Measurements from ENCODE around the gene RNASE9. TPM values are rescaled to one million over a fixed set of nuclear protein-coding genes. Genes with fewer than 3 reads are reported as not detected.
A peak's percentile ranks its signal among the peaks of the same experiment; 100 is the strongest.
"Not testable (repeated sequence)": the region's sequence is repeated elsewhere in the genome, so short reads cannot be mapped to it uniquely, and the experiment has no call there.

The RNASE9 gene
- total RNA-seq, 2 donors from 2014 or later = not detected

DNA sequence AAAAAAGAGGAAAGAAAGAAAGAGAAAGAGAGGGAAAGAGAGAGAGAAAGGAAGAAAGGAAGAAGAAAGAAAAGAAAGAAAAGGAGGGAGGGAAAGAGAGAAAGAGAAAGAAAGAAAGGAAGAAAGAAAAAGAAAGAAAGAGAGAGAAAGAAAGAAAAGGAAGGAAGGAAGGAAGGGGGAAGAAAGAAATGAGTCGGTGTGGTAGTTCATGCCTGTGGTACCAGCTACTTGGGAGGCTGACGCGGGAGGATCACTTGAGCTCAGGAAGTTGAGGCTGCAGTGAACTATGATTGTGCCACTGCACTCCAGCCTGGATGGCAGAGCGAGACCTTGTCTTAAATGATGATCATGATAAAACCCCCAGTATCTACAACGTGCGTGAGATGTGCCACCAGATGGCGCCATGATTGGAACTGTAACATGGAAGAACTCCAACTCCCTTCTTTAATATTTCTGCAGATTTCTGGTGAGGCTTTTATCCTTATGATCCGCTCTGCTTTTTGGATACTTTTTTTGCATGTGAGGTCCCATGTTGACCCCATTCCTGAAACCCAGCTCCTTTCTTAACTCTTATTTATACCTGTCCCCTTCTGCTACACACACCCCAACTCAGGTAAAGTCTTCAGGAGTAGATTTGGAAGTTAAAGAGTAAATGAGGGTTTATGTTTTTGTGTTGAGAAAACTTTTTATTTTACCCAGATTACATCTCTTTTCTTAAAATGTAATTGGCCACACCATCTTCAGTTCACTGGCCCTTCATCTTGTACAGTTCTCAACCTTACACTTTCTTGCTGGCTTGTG lies 29.9 kb downstream of the RNASE9 start:
- peak overlapping the region; percentile 64 for H3K27ac Mint-ChIP-seq
- DNase-seq (peak; percentile 69 to 74), ATAC-seq (replicated peaks in 1 of 2) (peak; percentile 86 to 90)
- H3K4me3 Mint-ChIP-seq = peak overlapping the region; percentile 0 to 81
- no peaks in the 10 kb centered on the region for H3K36me3 Mint-ChIP-seq (ENCODE audit: insufficient read depth in 2 of 2)
- H3K4me1 Mint-ChIP-seq (ENCODE audit: low read depth) = peaks cover 10% of the 10 kb centered on the region
- H3K9me3 Mint-ChIP-seq = no peaks in the 10 kb centered on the region
- peaks cover 19% of the 10 kb centered on the region for H3K27me3 Mint-ChIP-seq (ENCODE audit: low read depth)

DNA sequence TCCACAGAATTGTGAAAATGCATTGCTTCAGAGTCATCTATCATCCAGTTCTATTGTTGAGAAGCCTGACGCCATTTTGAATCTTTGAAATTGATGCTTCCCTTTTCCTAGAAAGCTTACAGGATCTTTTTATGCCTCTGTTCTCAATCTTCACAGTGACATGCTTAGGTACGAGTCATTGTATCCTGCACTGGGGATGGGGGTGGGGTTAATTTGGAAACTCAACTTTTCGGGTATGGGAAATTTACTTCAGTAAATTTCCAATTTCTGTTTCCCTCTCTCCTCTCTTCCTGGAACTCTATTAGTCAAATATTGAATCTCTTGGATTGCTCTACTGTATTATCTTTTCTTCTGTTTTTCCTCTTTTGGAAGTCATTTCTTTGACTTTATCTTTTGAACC lies 31.0 kb downstream of the RNASE9 start:
- DNase-seq (no peak), ATAC-seq (replicated peaks in 1 of 2) (no peak)
- Mint-ChIP-seq H3K9me3 (no peaks in the 10 kb centered on the region), H3K4me3 (no peak overlapping the region), H3K36me3 (ENCODE audit: insufficient read depth in 2 of 2) (no peaks in the 10 kb centered on the region), H3K27ac (no peak overlapping the region), H3K27me3 (ENCODE audit: low read depth) (peaks cover 19% of the 10 kb centered on the region), H3K4me1 (ENCODE audit: low read depth) (peaks cover 10% of the 10 kb centered on the region)

DNA sequence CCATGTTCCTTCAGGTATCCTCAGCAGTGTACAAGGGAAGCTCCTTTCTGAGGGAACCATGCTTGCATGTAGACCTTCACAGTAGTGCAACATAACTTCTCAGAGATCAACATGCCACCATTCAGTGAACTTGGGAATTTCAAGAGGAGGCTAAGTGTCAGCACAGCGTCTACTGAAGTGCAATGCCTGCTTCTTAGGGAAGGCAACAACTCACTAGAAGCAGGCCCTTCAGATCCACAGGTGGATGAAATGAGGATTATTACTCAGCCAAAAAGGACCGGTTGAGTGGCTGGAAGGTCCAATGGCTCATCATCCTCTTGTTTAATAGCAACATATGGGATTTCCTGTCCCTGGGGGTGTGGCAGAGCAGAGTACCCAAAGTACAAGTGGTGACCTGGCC lies 36.8 kb downstream of the RNASE9 start:
- H3K27ac Mint-ChIP-seq = no peak overlapping the region
- no peaks in the 10 kb centered on the region for H3K4me1 Mint-ChIP-seq (ENCODE audit: low read depth)
- H3K9me3 Mint-ChIP-seq = no peaks in the 10 kb centered on the region
- no peaks in the 10 kb centered on the region for H3K36me3 Mint-ChIP-seq (ENCODE audit: insufficient read depth in 2 of 2)
- ATAC-seq (replicated peaks in 1 of 2) = no peak
- DNase-seq = no peak
- H3K27me3 Mint-ChIP-seq (ENCODE audit: low read depth) = peaks cover 11% of the 10 kb centered on the region
- H3K4me3 Mint-ChIP-seq = no peak overlapping the region

DNA sequence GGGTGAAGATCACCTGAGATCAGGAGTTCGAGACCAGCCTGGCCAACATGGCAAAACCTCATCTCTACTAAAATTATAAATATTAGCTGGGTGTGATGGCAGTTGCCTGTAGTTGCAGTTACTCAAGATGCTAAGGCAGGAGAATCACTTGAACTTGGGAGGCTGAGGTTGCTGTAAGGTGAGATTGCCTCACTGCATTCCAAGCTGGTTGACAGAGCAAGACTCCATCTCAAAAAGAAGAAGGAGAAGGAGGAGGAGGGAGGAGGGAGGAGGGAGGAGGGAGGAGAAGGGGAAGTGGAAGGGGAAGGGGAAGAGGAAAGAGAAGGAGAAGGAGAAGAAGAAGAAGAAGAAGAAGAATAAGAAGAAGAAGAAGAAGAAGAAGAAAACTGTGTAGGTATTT lies 38.5 kb downstream of the RNASE9 start:
- no peak overlapping the region for H3K27ac Mint-ChIP-seq
- ATAC-seq (replicated peaks in 1 of 2) (no peak), DNase-seq (no peak)
- no peaks in the 10 kb centered on the region for H3K36me3 Mint-ChIP-seq (ENCODE audit: insufficient read depth in 2 of 2)
- no peak overlapping the region for H3K4me3 Mint-ChIP-seq
- H3K9me3 Mint-ChIP-seq = no peaks in the 10 kb centered on the region
- H3K27me3 Mint-ChIP-seq (ENCODE audit: low read depth) = no peaks in the 10 kb centered on the region
- H3K4me1 Mint-ChIP-seq (ENCODE audit: low read depth) = no peaks in the 10 kb centered on the region

DNA sequence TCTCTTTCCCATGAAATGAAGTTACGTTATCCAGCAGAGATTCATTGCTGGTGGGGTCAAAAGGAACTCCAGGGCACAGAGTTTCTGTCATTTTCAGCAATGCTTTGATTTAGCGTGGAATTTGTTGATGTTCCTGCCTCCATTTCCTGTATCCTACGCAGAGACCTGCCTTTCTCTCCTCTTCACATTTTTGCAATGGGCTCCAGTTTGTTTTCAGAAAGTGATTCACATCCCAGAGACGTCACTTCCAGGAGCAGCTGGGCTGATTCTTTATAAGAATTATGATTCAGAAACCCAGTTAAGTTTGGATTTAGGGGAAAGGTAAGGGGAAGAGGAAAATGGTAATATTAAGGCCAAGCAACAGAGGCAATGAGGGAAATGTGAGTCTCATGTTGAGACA lies 43.9 kb downstream of the RNASE9 start:
- no peaks in the 10 kb centered on the region for H3K27me3 Mint-ChIP-seq (ENCODE audit: low read depth)
- no peak overlapping the region for H3K4me3 Mint-ChIP-seq
- ATAC-seq (replicated peaks in 1 of 2) (no peak), DNase-seq (no peak)
- no peaks in the 10 kb centered on the region for H3K9me3 Mint-ChIP-seq
- H3K27ac Mint-ChIP-seq = no peak overlapping the region
- no peaks in the 10 kb centered on the region for H3K36me3 Mint-ChIP-seq (ENCODE audit: insufficient read depth in 2 of 2)
- no peaks in the 10 kb centered on the region for H3K4me1 Mint-ChIP-seq (ENCODE audit: low read depth)

DNA sequence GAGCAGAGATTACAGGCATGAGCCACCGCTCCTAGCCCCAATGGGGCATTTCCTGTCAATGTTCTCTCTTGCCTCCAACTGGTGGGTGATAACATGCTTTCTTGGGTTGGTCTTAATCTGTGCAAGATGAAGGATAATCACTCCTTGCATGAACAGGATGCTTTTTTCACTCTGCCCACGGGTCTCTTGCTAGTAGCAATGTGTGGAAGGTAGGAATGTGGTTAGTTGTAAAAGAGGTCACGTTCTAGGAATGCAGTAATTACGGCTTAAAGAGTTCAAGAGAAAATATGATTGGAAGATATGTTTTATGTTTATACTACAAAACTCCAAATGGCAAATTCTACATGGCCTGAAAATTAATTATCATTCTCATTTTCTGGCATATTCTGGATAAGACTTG lies 45.0 kb downstream of the RNASE9 start:
- H3K27me3 Mint-ChIP-seq (ENCODE audit: low read depth) = no peaks in the 10 kb centered on the region
- no peak for ATAC-seq (replicated peaks in 1 of 2)
- DNase-seq = no peak
- no peaks in the 10 kb centered on the region for H3K36me3 Mint-ChIP-seq (ENCODE audit: insufficient read depth in 2 of 2)
- H3K4me1 Mint-ChIP-seq (ENCODE audit: low read depth) = no peaks in the 10 kb centered on the region
- H3K9me3 Mint-ChIP-seq = no peaks in the 10 kb centered on the region
- no peak overlapping the region for H3K4me3 Mint-ChIP-seq
- H3K27ac Mint-ChIP-seq = no peak overlapping the region

DNA sequence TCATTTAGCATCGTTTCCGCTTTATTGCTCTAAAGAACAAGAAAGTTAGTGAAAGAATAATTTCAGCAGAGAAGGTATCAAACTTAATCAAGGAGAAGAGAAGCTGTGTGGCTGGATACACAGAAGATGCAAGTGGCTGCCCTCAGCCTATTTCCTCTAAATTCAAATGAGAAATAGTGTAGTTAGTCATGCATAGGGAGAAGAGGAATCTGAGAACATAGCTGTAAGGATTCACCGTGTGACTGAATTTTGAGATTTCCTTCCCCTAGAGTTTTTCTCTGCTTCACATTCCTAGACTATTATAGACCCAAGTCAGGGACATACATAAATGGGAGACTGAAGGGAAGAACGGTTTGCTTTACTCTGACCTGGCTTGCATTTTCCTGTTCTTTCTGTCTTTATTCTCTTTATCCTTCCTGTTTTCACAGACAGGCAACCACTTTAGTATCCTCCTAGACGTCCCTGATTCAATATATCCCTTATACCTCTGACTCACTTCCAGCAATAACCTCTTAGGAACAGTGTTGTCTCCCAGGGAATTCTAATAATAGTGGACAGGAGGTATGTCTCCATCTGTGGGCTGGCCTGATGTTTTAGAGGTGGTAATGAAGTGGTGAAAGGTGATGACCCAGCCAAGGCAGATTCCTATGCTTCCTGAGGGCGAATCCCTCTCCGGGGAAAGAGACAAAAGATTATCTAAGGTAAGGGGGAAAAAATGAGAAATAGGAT lies 48.5 kb downstream of the RNASE9 start:
- Mint-ChIP-seq H3K4me1 (ENCODE audit: low read depth) (no peaks in the 10 kb centered on the region), H3K9me3 (no peaks in the 10 kb centered on the region), H3K27ac (no peak overlapping the region), H3K4me3 (no peak overlapping the region), H3K27me3 (ENCODE audit: low read depth) (no peaks in the 10 kb centered on the region), H3K36me3 (ENCODE audit: insufficient read depth in 2 of 2) (no peaks in the 10 kb centered on the region)
- ATAC-seq (replicated peaks in 1 of 2) (no peak), DNase-seq (no peak)

DNA sequence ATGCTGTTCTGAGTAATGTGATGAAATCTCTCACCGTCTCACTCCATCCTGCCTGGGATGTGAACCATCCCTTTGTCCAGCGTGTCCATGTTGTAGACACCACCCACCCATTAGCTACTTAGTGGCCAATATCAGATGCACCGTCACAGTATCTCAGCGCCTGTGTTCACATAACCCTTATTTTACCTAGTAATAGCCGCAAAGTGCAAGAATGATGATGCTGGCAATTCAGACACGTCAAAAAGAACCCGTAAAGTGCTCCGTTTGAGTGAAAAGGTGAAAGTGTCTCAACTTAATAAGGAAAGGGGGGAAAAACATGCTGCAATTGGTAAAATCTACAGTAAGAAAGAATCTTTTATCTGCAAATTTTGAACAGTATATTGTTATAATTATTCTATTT lies 52.5 kb downstream of the RNASE9 start:
- no peak for ATAC-seq (replicated peaks in 1 of 2)
- no peaks in the 10 kb centered on the region for H3K36me3 Mint-ChIP-seq (ENCODE audit: insufficient read depth in 2 of 2)
- no peaks in the 10 kb centered on the region for H3K9me3 Mint-ChIP-seq
- no peaks in the 10 kb centered on the region for H3K4me1 Mint-ChIP-seq (ENCODE audit: low read depth)
- no peak for DNase-seq
- H3K27me3 Mint-ChIP-seq (ENCODE audit: low read depth) = peaks cover 4% of the 10 kb centered on the region
- H3K4me3 Mint-ChIP-seq = no peak overlapping the region
- no peak overlapping the region for H3K27ac Mint-ChIP-seq

DNA sequence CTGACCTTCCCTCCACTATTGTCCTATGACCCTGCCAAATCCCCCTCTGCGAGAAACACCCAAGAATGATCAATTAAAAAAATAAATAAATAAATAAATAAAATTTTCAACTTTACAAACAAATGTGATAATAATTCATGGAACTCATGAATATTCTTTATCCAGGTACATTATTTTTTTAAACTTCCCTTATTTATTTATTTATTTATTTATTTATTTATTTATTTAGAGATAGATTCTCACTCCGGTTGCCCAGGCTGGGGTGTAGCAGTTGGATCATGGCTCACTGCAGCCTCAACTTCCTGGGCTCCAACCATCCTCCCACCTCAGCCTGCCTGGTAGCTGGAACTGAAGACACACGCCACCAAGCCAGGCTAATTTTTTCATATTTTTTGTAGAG lies 53.3 kb downstream of the RNASE9 start:
- H3K27me3 Mint-ChIP-seq (ENCODE audit: low read depth); H3K9me3 Mint-ChIP-seq; DNase-seq; H3K4me1 Mint-ChIP-seq (ENCODE audit: low read depth); ATAC-seq (replicated peaks in 1 of 2); H3K27ac Mint-ChIP-seq; H3K36me3 Mint-ChIP-seq (ENCODE audit: insufficient read depth in 2 of 2); H3K4me3 Mint-ChIP-seq: not testable (repeated sequence)

DNA sequence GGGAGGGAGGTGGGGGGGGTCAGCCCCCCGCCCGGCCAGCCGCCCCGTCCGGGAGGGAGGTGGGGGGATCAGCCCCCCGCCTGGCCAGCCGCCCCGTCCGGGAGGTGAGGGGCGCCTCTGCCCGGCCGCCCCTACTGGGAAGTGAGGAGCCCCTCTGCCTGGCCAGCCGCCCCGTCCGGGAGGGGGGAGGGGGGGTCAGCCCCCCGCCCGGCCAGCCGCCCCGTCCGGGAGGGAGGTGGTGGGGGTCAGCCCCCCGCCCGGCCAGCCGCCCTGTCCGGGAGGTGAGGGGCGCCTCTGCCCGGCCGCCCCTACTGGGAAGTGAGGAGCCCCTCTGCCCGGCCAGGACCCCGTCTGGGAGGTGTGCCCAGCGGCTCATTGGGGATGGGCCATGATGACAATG lies 54.1 kb downstream of the RNASE9 start:
- H3K9me3 Mint-ChIP-seq; H3K4me1 Mint-ChIP-seq (ENCODE audit: low read depth); ATAC-seq (replicated peaks in 1 of 2); H3K36me3 Mint-ChIP-seq (ENCODE audit: insufficient read depth in 2 of 2); DNase-seq; H3K4me3 Mint-ChIP-seq; H3K27me3 Mint-ChIP-seq (ENCODE audit: low read depth); H3K27ac Mint-ChIP-seq: not testable (repeated sequence)

DNA sequence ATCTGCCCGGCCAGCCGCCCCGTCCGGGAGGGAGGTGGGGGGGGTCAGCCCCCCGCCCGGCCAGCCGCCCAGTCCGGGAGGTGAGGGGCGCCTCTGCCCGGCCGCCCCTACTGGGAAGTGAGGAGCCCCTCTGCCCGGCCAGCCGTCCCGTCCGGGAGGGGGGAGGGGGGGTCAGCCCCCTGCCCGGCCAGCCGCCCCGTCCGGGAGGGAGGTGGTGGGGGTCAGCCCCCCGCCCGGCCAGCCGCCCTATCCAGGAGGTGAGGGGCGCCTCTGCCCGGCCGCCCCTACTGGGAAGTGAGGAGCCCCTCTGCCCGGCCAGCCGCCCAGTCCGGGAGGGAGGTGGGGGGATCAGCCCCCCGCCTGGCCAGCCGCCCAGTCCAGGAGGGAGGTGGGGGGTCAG lies 54.6 kb downstream of the RNASE9 start:
- DNase-seq; H3K9me3 Mint-ChIP-seq; H3K4me3 Mint-ChIP-seq; ATAC-seq (replicated peaks in 1 of 2); H3K27ac Mint-ChIP-seq; H3K4me1 Mint-ChIP-seq (ENCODE audit: low read depth); H3K36me3 Mint-ChIP-seq (ENCODE audit: insufficient read depth in 2 of 2); H3K27me3 Mint-ChIP-seq (ENCODE audit: low read depth): not testable (repeated sequence)

Data from activated T-cell treated with anti-CD3 and anti-CD28 coated beads, Interleukin-2, amount 50 U/mL, for 72 hours (primary cell).